Measurements from ENCODE around the gene FAF1. TPM values are rescaled to one million over a fixed set of nuclear protein-coding genes. Genes with fewer than 3 reads are reported as not detected.
"Not testable (repeated sequence)": the region's sequence is repeated elsewhere in the genome, so short reads cannot be mapped to it uniquely, and the experiment has no call there.

The FAF1 gene
- 49.6 TPM for total RNA-seq

DNA sequence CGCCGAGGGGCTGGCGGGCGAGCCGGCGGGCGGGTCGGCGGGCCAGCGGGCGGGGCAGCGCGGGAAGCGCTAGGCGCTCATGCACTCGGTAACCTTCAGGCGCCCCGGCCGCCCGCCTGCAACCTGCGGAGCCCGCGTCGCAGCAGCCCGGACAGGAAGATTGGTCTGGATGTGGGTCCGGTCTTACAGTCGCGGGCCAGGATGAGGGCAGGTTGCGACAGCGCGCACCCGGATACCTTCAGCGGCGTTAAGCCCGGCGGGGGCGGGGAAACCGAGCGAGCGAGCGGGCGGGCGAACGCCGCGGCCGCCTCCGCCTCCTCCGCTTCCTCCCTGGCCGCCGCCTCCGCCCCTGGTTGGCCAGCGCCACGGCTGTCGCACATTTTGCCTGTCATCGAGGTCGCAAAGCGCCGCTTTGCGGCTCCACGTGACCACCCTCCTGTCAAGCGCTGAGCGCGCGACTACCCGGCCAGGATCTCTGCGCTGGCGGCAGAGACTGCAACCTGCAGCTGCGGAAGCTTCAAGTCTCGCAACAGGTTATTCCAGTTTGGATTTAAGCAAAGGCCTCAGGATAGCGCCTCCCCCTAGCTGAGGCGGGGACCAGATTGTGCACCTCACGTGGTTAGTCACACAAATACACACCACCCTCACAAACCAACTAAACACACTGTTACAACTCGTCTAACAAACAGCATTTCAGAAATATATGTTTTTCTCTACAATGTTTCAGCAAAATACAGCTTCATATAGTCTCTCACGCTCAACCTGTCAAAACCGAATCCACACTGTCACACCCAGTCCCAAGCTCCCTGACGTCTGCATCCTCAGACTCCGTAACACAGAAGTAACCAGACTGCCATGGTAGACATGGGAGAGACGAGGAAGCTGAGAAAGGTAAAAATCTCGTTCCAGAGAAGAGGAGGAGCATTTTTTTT lies at the start of gene FAF1:
Gene FAF1 (minus strand): TSS at position 355 of the 932 bp plus-strand sequence. CDS start 456 bp downstream, outside the sequence.
- Histone ChIP-seq H3K9me3 (ENCODE audit: low read depth, low read length) (no peaks in the 10 kb centered on the region), H3K4me3 (ENCODE audit: low read length) (peak within 1 kb of the TSS; percentile 73), H3K4me1 (ENCODE audit: insufficient read depth, low read length) (peaks cover 14% of the 10 kb centered on the region)

DNA sequence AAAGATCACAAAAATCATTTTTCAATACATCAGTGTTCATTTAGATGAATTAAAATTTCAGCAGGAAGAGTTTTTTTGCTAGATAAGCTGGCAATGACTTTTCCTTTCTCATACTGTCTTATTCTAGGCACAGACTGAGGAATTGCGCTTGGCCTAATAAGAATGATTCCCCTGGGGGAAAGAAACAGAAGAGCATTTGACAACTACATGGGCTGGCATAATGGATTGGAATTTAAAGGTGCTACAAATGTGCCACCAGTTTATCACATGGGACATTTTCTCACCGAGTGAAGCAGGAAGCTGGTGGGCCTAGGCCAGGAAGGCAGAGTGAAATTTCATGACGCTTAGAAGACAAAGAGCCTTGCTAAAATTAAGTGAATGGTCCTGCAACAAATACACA lies 49.3 kb upstream of the FAF1 start:
- Histone ChIP-seq H3K9me3 (ENCODE audit: low read depth, low read length) (no peaks in the 10 kb centered on the region), H3K4me3 (ENCODE audit: low read length) (no peak overlapping the region), H3K4me1 (ENCODE audit: insufficient read depth, low read length) (no peaks in the 10 kb centered on the region), H3K27me3 (ENCODE audit: insufficient read depth, low read length) (no peaks in the 10 kb centered on the region)

More for the DNA sequence above, at the start of gene FAF1:
- no peaks in the 10 kb centered on the region for H3K27me3 ChIP-seq (ENCODE audit: insufficient read depth, low read length)

DNA sequence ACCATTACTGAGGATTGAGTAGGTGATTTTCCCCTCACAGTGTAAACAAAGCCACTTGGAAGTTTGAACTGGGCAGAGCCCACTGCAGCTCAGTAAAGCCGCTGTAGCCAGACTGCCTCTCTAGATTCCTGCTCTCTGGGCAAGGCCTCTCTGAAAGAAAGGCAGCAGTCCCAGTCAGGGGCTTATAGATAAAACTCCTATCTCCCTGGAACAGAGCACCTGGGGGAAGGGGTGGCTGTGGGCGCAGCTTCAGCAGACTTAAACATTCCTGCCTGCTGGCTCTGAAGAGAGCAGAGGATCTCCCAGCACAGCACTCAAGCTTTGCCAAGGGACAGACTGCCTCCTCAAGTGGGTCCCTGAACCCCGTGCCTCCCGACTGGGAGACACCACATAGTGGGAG lies 45.5 kb upstream of the FAF1 start:
- not testable (repeated sequence) for H3K9me3 ChIP-seq (ENCODE audit: low read depth, low read length); H3K4me3 ChIP-seq (ENCODE audit: low read length); H3K27me3 ChIP-seq (ENCODE audit: insufficient read depth, low read length); H3K4me1 ChIP-seq (ENCODE audit: insufficient read depth, low read length)

DNA sequence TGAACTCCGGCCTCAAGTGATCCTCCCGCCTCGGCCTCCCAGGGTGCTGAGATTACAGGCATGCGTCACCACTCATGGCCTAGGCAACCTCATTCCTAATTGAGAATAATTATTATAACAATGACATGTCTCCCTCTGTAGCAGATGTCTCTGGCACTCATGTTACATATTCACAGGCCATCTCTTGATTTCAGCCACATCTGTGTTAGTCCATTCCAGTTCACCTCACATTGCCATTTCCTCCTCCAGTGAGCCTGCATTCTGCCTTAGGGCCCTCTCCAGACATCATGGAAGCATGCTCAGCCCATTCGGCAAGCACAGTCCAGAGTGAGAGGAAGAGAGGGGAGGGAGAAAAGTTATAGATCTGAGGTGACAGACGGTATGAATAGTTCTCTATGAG lies 42.4 kb upstream of the FAF1 start:
- no peak overlapping the region for H3K4me3 ChIP-seq (ENCODE audit: low read length)
- H3K27me3 ChIP-seq (ENCODE audit: insufficient read depth, low read length) = no peaks in the 10 kb centered on the region
- no peaks in the 10 kb centered on the region for H3K9me3 ChIP-seq (ENCODE audit: low read depth, low read length)
- H3K4me1 ChIP-seq (ENCODE audit: insufficient read depth, low read length) = no peaks in the 10 kb centered on the region

DNA sequence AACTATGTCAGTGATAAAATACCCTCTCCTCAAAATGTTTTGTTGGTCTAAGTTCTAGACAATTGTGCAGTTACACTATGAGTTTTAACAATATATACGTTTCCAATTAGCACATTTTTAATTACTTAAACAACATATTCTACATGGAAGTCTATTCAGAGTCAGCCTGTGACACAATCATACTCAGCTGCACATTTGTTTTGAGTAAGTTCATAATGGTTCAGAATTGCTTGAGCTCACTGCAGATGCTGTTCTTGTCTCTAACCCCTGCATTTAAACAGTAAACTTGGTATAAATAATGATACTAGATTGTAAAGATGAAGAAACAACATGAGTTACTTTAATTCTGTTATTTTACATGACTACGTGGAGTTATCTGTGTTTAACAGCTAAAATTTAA lies 40.6 kb upstream of the FAF1 start:
- H3K9me3 ChIP-seq (ENCODE audit: low read depth, low read length) = no peaks in the 10 kb centered on the region
- H3K4me3 ChIP-seq (ENCODE audit: low read length) = no peak overlapping the region
- no peaks in the 10 kb centered on the region for H3K4me1 ChIP-seq (ENCODE audit: insufficient read depth, low read length)
- no peaks in the 10 kb centered on the region for H3K27me3 ChIP-seq (ENCODE audit: insufficient read depth, low read length)

DNA sequence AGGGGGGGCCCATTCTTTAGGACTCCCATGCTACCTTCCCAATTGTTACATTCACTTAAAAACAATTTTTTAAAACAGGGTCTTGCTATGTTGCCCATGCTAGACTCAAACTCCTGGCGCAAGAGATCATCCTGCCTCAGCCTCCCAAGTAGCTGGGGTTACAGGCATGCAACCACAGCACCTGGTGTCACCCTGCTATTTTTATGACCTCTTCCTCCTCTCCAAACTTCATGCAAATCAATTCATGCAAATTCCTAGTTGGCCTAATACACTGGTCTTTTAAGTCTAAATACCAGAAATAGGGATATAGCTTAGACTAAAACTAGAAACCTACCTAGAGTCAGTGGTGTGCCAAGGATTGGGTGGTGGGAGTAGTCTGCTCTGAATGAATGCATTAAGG lies 40.1 kb upstream of the FAF1 start:
- no peaks in the 10 kb centered on the region for H3K27me3 ChIP-seq (ENCODE audit: insufficient read depth, low read length)
- no peaks in the 10 kb centered on the region for H3K9me3 ChIP-seq (ENCODE audit: low read depth, low read length)
- H3K4me1 ChIP-seq (ENCODE audit: insufficient read depth, low read length) = no peaks in the 10 kb centered on the region
- no peak overlapping the region for H3K4me3 ChIP-seq (ENCODE audit: low read length)

DNA sequence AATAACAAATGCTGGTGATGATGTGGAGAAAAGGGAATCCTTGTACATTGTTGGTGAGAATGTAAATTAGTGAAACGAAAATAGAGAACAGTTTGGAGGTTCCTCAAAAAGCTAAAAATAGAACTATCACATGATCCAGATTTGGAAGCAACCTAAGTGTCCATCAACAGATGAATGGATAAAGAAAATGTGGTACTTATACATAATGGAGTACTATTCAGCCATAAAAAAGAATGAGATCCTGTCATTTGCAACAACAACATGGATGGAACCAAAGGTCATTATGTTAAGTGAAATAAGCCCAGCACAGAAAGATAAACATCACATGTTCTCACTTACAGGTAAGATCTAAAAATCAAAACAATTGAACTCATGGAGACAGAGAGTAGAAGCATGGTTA lies 39.3 kb upstream of the FAF1 start:
- H3K4me3 ChIP-seq (ENCODE audit: low read length); H3K27me3 ChIP-seq (ENCODE audit: insufficient read depth, low read length); H3K9me3 ChIP-seq (ENCODE audit: low read depth, low read length); H3K4me1 ChIP-seq (ENCODE audit: insufficient read depth, low read length): not testable (repeated sequence)

DNA sequence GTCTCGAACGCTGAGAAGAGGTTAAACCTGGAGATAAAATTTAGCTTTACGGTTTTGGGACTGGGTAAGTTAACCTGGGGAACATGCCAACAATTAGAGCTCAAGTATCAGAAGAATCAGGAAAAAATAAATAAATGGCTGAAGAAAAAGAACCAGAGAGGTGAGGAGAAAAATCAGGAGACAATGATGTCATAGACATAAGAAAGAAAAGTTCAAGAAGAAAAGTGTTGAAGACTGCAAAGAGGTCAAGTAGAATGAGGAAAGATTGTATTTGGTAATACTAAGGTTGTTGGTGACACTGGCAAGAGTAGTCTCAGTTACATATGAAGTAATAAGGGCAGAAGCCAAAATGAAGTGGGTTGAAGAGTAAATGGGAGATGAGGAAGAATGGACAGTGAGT lies 36.0 kb upstream of the FAF1 start:
- no peaks in the 10 kb centered on the region for H3K4me1 ChIP-seq (ENCODE audit: insufficient read depth, low read length)
- H3K4me3 ChIP-seq (ENCODE audit: low read length) = no peak overlapping the region
- H3K27me3 ChIP-seq (ENCODE audit: insufficient read depth, low read length) = no peaks in the 10 kb centered on the region
- H3K9me3 ChIP-seq (ENCODE audit: low read depth, low read length) = no peaks in the 10 kb centered on the region

DNA sequence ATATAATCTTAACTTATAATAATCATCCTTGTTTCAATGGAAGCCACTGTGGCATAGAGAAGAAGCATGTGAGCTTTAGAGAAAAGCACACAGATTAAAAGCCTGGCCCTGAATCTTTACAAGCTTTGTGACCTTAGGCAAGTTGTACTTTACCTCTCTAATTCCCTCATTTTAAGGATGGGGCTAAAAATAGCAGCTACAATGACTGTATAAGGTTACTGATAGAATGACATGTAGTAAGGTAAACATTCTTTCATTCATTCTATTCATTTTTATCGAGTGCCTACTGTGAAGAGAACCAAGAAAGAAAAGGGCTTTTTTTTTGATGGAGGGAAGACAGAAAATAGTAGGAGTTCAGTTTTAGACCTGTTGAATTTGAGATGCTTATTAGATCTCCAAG lies 35.6 kb upstream of the FAF1 start:
- Histone ChIP-seq H3K4me3 (ENCODE audit: low read length) (no peak overlapping the region), H3K4me1 (ENCODE audit: insufficient read depth, low read length) (no peaks in the 10 kb centered on the region)

DNA sequence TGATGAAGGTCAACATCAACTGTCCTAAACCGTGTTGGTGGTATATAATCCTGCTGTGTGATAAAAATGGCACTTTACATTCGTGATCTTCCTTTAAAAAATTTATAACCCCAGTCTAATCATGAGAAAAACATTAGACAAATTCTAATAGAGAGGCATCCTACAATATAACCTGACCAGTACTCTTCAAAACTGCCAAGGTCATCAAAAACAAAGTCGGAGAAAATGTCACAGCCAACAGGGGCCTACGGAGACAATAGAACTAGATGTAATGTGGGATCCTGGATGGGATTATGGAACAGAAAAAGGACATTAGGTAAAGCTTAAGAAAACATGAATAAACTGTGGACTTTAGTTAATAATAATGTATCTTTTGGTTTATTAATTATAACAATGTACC lies 34.9 kb upstream of the FAF1 start:
- Histone ChIP-seq H3K27me3 (ENCODE audit: insufficient read depth, low read length) (no peaks in the 10 kb centered on the region), H3K4me1 (ENCODE audit: insufficient read depth, low read length) (no peaks in the 10 kb centered on the region), H3K9me3 (ENCODE audit: low read depth, low read length) (no peaks in the 10 kb centered on the region), H3K4me3 (ENCODE audit: low read length) (no peak overlapping the region)

More for the DNA sequence above, 35.6 kb upstream of the FAF1 start:
- H3K27me3 ChIP-seq (ENCODE audit: insufficient read depth, low read length) = no peaks in the 10 kb centered on the region
- no peaks in the 10 kb centered on the region for H3K9me3 ChIP-seq (ENCODE audit: low read depth, low read length)

DNA sequence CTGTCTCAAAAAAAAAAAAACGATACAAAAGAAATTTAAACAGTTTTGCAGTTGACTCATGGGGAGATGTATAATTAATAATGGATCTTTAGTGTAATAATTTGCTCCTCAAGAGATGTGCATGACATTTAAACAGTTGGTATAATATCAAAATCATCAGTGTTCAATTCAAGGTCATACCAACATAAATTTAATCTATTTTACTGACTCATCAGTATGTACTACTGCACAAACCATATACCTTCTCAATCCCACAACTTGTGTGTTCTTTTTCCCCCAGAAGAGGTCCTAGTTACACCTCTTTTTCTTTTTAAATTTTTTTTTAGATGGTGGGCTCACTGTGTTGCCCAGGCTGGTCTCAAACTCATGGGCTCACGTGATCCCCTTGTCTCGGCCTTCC lies 33.6 kb upstream of the FAF1 start:
- Histone ChIP-seq H3K9me3 (ENCODE audit: low read depth, low read length) (no peaks in the 10 kb centered on the region), H3K4me1 (ENCODE audit: insufficient read depth, low read length) (no peaks in the 10 kb centered on the region), H3K27me3 (ENCODE audit: insufficient read depth, low read length) (no peaks in the 10 kb centered on the region), H3K4me3 (ENCODE audit: low read length) (no peak overlapping the region)

DNA sequence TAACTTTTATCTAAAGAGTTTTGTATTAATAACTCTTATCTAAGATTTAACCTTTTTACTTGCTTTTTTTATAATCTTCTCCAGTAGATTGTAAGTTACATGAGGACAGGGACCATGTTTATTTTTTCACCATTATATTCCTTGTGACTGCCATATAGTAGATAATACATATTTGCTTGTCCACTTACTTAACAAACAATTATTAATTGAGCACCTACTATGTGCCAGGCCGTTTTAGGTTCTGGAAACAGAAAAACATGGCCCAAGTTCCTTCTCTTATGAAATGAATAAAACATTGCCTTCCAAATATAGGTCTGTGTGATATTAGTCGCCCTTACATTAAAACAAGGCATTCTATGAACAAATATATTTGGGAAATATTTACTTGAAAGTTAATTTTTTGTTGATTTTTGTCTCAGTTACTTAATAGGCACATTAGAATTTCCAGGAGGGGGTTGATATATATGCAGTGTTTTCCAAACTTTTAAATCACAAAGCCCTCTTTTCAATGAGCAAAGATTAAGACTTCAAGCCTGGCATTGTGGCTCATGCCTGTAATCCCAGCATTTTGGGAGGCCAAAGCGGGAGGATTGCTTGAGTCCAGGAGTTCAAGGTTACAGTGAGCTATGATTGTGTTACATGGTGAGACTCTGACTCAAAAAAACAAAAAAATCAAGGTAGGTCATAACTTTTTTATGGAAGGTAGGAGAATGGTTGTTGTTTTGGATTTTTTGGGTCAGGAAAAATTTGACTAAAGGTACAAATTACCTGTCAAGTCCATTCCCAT lies 32.7 kb upstream of the FAF1 start:
- Histone ChIP-seq H3K4me3 (ENCODE audit: low read length) (no peak overlapping the region), H3K9me3 (ENCODE audit: low read depth, low read length) (no peaks in the 10 kb centered on the region)

DNA sequence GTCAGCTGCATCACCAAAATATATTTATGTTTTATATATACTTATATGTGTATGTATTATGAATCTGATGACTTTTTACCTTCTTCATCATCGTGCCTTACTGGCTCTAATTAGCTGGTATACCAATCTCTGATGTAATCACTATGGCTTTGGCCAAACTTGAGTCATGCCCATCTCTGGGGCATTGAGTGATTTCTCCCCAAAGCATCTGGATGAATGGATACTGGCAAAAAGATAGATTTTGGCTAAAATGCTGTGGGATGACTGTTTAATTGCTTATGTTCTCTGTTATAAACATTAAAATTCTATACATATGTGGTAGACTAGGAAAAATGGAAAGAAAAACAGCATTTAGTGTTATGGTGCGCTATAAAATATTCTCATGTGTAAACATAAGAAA lies 29.6 kb upstream of the FAF1 start:
- Histone ChIP-seq H3K27me3 (ENCODE audit: insufficient read depth, low read length) (peaks cover 13% of the 10 kb centered on the region), H3K4me3 (ENCODE audit: low read length) (no peak overlapping the region), H3K4me1 (ENCODE audit: insufficient read depth, low read length) (no peaks in the 10 kb centered on the region), H3K9me3 (ENCODE audit: low read depth, low read length) (no peaks in the 10 kb centered on the region)

More for the DNA sequence above, 32.7 kb upstream of the FAF1 start:
- Histone ChIP-seq H3K27me3 (ENCODE audit: insufficient read depth, low read length) (no peaks in the 10 kb centered on the region), H3K4me1 (ENCODE audit: insufficient read depth, low read length) (no peaks in the 10 kb centered on the region)

DNA sequence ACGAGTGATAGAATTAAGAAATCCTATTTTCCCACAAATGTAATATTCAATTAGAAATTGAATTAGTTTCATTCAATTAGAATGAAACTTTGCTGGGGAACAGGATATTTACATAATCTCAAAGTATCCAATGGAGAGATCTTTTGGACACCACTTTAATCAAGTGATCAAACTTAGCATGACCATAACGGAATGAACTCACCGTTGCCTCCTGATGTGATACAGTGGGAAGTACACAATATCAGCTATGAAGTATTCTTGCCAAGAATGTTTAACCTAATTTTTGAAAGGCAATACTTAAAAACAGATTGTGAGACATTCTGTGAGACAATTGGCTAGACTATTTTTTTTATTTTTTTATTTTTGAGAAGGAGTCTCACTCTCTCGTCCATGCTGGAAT lies 26.6 kb upstream of the FAF1 start:
- Histone ChIP-seq H3K4me3 (ENCODE audit: low read length) (no peak overlapping the region), H3K4me1 (ENCODE audit: insufficient read depth, low read length) (no peaks in the 10 kb centered on the region), H3K9me3 (ENCODE audit: low read depth, low read length) (no peaks in the 10 kb centered on the region), H3K27me3 (ENCODE audit: insufficient read depth, low read length) (peaks cover 34% of the 10 kb centered on the region)

DNA sequence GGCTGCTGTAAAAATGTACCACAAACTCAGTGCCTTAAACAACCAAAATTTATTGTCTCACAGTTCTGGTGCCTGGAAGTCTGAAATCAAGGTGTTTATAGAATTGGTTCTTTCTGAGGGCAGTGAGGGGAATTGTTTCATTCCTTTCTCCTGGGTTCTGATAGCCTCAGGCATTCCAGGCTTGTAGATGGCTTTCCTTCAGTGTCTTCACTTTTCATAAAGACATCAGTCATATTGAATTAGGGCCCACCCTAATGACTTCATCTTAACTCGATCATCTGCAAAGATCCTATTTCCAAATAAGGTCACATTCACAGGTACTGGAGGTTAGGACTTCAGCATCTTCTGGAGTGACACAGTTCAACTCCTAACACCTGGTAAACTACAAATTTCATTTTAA lies 25.0 kb upstream of the FAF1 start:
- H3K4me1 ChIP-seq (ENCODE audit: insufficient read depth, low read length) = no peaks in the 10 kb centered on the region
- no peak overlapping the region for H3K4me3 ChIP-seq (ENCODE audit: low read length)
- no peaks in the 10 kb centered on the region for H3K9me3 ChIP-seq (ENCODE audit: low read depth, low read length)
- H3K27me3 ChIP-seq (ENCODE audit: insufficient read depth, low read length) = peaks cover 47% of the 10 kb centered on the region

All from mononuclear cell (primary cell).